Ishikawa (cell line): ENCODE results near the gene HEATR3.

Experiments
- CEBPB ChIP-seq: IDR thresholded peaks from 2 replicates; pipeline ENCODE4 v1.6.1; 2012
- CREB1 ChIP-seq: IDR thresholded peaks from 2 replicates; pipeline ENCODE4 v1.6.1; 2012; ENCODE audit warnings: low read depth
- EGR1 ChIP-seq: IDR thresholded peaks from 2 replicates; pipeline ENCODE4 v1.6.1; 2012
- EP300 ChIP-seq: IDR thresholded peaks from 2 replicates; pipeline ENCODE4 v1.6.1; 2012; ENCODE audit warnings: borderline replicate concordance
- FOXM1 ChIP-seq: IDR thresholded peaks from 2 replicates; pipeline ENCODE4 v1.6.1; 2012; ENCODE audit warnings: low read depth, borderline replicate concordance
- NFIC ChIP-seq: IDR thresholded peaks from 2 replicates; pipeline ENCODE4 v1.6.1; 2012
- RAD21 ChIP-seq: IDR thresholded peaks from 2 replicates; pipeline ENCODE4 v1.6.1; 2012; ENCODE audit warnings: low read depth
- TAF1 ChIP-seq: IDR thresholded peaks from 2 replicates; pipeline ENCODE4 v1.6.1; 2012; ENCODE audit warnings: low read depth, mild to moderate bottlenecking
- TEAD4 ChIP-seq: IDR thresholded peaks from 2 replicates; pipeline ENCODE4 v1.6.1; 2012
- YY1 ChIP-seq: IDR thresholded peaks from 2 replicates; pipeline ENCODE4 v1.6.1; 2012; ENCODE audit warnings: low read depth
- ZBTB7A ChIP-seq: IDR thresholded peaks from 2 replicates; pipeline ENCODE4 v1.6.1; 2012; ENCODE audit warnings: low read depth
- TF ChIP-seq, protein P1 (sequence below): IDR thresholded peaks from 2 replicates; pipeline ENCODE4 v1.6.1; 2012
- TF ChIP-seq, protein P2 (sequence below): IDR thresholded peaks from 2 replicates; pipeline ENCODE4 v1.6.1; 2012; ENCODE audit warnings: low read depth, mild to moderate bottlenecking
- TF ChIP-seq, protein P3 (sequence below): IDR thresholded peaks from 2 replicates; pipeline ENCODE4 v1.6.1; 2012

DNA sequence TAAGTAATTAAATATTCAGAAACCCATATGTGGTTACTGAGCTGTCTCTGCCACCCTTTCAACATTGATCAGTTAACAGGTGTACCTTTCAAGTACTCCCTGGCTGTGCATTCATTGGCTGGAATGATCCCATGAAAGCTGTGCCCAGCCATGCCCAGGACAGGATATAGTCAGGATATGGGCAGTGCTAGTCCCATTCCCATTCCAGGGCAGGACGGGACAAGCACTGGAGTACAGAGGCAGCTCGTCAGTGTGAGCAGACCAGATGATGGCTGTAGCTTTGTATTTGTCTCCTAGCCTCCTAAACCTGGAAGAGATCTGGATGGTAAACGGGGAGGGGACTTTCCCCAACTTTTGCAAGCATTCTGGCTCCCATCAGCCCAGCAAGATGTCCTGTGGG, 22.5 kb downstream of the HEATR3 start:
- TF ChIP-seq, protein P1, sequence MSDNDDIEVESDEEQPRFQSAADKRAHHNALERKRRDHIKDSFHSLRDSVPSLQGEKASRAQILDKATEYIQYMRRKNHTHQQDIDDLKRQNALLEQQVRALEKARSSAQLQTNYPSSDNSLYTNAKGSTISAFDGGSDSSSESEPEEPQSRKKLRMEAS, result no peak
- TF ChIP-seq RAD21, result no peak
- TF ChIP-seq TAF1, result no peak
- TF ChIP-seq, protein P2, sequence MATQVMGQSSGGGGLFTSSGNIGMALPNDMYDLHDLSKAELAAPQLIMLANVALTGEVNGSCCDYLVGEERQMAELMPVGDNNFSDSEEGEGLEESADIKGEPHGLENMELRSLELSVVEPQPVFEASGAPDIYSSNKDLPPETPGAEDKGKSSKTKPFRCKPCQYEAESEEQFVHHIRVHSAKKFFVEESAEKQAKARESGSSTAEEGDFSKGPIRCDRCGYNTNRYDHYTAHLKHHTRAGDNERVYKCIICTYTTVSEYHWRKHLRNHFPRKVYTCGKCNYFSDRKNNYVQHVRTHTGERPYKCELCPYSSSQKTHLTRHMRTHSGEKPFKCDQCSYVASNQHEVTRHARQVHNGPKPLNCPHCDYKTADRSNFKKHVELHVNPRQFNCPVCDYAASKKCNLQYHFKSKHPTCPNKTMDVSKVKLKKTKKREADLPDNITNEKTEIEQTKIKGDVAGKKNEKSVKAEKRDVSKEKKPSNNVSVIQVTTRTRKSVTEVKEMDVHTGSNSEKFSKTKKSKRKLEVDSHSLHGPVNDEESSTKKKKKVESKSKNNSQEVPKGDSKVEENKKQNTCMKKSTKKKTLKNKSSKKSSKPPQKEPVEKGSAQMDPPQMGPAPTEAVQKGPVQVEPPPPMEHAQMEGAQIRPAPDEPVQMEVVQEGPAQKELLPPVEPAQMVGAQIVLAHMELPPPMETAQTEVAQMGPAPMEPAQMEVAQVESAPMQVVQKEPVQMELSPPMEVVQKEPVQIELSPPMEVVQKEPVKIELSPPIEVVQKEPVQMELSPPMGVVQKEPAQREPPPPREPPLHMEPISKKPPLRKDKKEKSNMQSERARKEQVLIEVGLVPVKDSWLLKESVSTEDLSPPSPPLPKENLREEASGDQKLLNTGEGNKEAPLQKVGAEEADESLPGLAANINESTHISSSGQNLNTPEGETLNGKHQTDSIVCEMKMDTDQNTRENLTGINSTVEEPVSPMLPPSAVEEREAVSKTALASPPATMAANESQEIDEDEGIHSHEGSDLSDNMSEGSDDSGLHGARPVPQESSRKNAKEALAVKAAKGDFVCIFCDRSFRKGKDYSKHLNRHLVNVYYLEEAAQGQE, result no peak
- TF ChIP-seq FOXM1, result no peak
- TF ChIP-seq ZBTB7A, result no peak
- no peak for TF ChIP-seq CREB1
- TF ChIP-seq EGR1, result no peak
- TF ChIP-seq, protein P3, sequence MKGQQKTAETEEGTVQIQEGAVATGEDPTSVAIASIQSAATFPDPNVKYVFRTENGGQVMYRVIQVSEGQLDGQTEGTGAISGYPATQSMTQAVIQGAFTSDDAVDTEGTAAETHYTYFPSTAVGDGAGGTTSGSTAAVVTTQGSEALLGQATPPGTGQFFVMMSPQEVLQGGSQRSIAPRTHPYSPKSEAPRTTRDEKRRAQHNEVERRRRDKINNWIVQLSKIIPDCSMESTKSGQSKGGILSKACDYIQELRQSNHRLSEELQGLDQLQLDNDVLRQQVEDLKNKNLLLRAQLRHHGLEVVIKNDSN, result no peak
- TF ChIP-seq CEBPB, result no peak
- no peak for TF ChIP-seq TEAD4
- TF ChIP-seq EP300, result no peak
- TF ChIP-seq YY1, result no peak
- TF ChIP-seq NFIC, result no peak
